Cardiac fibroblast (primary cell): ENCODE results near the gene SLC4A4.
A peak's percentile ranks its signal among the peaks of the same experiment; 100 is the strongest.

ENCODE experiments used
- DNase-seq, 2 donors: peaks; one replicate each; pipeline versions ENCODE4 v3.0.0 to v3.0.0-alpha.2; 2010; ENCODE audit warnings: low read depth in 2 of 2
- H3K4me3 ChIP-seq, 2 donors: replicated peaks in 1 of 2; 1 replicate in 1 of 2; 2 replicates in 1 of 2; pipeline ENCODE4 v1.5.1; 2011; ENCODE audit warnings: low read depth in 2 of 2, low read length in 2 of 2, mild to moderate bottlenecking in 2 of 2, moderate library complexity in 1 of 2
- TF ChIP-seq, protein P1 (sequence below): IDR thresholded peaks from one replicate; pipeline ENCODE4 v1.5.1; 2011; ENCODE audit warnings: low read depth, mild to moderate bottlenecking, low read length, inconsistent platforms

The SLC4A4 gene

DNA sequence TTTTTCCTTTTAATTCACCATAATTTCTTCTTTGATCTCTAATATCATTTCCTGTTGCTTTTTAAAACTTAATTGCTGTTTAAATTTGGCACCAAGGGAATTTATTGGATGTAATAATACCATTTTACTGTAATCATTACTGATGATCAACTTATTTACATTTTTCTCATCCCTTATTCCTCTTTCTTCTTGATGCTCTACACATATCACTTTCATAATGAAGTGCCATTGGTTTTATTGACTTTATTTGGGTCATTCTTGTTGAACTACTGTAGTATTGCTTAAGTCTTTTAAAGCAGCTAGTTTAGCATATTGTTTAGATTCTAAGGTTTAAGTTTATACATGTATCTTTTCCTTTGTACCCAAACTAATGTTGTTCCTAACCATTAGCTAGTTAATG lies 130.7 kb downstream of the SLC4A4 start:
- H3K4me3 ChIP-seq = no peak overlapping the region
- TF ChIP-seq, protein P1, sequence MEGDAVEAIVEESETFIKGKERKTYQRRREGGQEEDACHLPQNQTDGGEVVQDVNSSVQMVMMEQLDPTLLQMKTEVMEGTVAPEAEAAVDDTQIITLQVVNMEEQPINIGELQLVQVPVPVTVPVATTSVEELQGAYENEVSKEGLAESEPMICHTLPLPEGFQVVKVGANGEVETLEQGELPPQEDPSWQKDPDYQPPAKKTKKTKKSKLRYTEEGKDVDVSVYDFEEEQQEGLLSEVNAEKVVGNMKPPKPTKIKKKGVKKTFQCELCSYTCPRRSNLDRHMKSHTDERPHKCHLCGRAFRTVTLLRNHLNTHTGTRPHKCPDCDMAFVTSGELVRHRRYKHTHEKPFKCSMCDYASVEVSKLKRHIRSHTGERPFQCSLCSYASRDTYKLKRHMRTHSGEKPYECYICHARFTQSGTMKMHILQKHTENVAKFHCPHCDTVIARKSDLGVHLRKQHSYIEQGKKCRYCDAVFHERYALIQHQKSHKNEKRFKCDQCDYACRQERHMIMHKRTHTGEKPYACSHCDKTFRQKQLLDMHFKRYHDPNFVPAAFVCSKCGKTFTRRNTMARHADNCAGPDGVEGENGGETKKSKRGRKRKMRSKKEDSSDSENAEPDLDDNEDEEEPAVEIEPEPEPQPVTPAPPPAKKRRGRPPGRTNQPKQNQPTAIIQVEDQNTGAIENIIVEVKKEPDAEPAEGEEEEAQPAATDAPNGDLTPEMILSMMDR = no peak
- DNase-seq = no peak

DNA sequence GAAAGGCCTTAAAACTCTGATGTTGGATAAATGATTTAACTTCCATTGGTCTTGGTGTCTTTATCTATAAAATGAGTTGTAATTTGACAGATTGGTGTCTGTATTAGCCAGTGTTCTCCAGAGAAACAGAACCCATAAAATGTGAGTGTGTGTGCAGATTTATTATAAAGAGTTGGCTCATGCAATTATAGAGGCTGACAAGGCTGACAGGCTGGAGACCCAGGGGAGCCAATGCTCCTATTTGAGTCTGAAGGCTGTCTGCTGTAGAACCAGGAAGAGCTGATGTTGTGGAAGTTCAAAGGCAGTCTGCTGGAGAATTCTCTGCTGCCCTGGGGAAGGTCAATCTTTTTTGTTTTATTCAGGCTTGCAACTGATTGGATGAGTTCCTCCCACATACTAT lies 131.7 kb downstream of the SLC4A4 start:
- DNase-seq = no peak
- no peak overlapping the region for H3K4me3 ChIP-seq

DNA sequence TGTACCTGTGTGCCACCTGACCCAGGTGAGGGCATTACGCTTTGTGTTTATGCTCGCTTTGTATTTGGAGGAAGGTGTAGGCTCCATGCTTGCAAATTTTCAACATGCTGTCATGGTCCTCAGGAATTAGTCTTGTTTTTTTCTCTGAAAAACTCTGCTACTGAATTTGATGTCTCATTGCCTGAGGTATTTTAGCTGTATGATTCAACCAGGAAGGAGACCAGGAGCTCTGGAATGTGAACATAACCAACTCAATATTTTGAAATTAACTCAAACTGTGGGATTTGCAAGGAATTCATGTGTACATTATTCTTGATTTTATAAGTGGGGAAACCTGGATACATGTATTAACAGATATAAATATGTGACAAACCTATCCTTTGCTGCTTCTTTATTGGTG lies 134.1 kb downstream of the SLC4A4 start:
- peak; percentile 55 to 83 for DNase-seq
- TF ChIP-seq, protein P1 = no peak
- H3K4me3 ChIP-seq = no peak overlapping the region

More for the DNA sequence above, 131.7 kb downstream of the SLC4A4 start:
- TF ChIP-seq, protein P1 = no peak

DNA sequence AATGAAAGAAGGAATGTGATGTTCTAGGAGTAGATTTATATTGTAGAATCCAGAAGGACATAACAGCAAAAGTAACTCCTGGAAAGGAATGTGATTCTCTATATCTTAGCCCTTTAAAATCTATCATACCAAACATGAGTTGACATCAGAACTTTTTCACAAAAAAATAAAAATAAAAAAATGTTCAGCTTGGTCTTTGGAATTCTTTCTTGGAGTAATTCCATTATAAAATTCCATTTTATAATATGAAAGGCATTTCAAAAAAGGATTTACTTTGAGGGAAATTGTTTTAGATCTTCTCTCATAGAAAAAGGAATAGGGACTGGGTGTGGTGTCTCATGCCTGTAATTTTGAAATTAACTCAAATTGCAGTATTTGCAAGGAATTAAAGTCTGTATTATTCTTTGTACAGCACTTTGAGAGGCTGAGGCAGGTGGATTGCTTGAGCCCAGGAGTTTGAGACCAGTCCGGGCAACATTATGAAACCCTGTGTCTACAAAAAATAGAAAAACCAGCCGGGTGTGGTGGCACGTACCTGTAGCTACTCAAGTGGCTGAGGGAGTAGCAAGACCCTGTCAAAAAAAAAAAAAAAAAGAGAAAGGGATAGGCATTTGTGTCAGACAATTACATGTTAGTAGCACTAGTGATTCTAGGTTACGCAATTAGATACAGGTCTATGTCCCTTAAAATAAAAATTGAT lies 134.9 kb downstream of the SLC4A4 start:
- no peak for DNase-seq

DNA sequence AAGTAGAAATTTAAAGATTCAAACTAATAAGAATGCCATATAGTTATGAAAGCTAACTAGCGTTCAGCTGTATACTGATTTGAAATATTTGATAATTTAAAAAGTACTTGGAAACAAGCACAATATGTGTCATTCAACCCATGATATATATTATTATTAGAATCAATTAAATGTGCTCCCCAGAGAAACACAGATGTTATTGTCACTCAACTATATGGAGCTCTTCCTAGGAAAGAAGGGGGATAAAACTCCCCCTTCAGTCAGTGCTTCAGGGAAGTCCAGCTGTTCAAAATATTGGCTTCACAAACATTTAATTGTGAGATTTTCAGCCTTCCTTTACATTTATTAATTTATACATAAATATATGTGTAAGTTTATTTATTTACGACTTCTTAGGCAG lies 135.9 kb downstream of the SLC4A4 start:
- DNase-seq = no peak
- H3K4me3 ChIP-seq = no peak overlapping the region
- TF ChIP-seq, protein P1 = no peak

More for the DNA sequence above, 134.9 kb downstream of the SLC4A4 start:
- TF ChIP-seq, protein P1 = no peak
- no peak overlapping the region for H3K4me3 ChIP-seq

DNA sequence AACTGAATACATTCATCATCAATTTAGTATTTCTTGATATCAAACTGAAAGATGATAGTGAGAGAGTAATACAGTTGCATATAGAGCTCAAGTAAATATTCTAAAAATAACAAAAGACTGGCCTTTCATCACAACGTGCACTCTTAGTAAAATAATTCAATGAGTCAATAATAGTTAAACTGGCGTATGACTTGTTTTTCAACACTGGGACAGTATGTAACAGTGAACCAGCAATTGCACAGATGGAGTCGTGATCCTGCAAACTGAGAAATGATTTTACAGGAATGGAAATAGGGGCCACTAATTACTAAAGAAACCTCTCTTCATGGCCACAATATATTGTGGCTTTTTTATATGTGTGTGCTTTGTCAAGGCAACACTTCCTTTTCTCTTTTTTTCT lies 137.4 kb downstream of the SLC4A4 start:
- peak in 1 of 2 donors; percentile 34 for DNase-seq
- H3K4me3 ChIP-seq = no peak overlapping the region
- TF ChIP-seq, protein P1 = no peak
